Ovary (tissue), 9 donors: ENCODE results near the gene JADE3. TPM values are rescaled to one million over a fixed set of nuclear protein-coding genes. Genes with fewer than 3 reads are reported as not detected.

Source experiments
- DNase-seq, 5 donors: peaks; one replicate each; pipeline ENCODE4 v3.0.0-alpha.2; 2019 to 2020
- H3K27ac ChIP-seq, 2 donors: fragments of 200-600 bp; one replicate each; pipeline versions ENCODE4 v1.5.1 to v1.8.0; 2019 to 2022
- H3K27me3 ChIP-seq: fragments of 200-600 bp; one replicate; pipeline ENCODE4 v1.8.0; 2022
- H3K36me3 ChIP-seq: fragments of 200-600 bp; sonication (generic); one replicate; pipeline ENCODE4 v1.5.1; 2019
- H3K4me1 ChIP-seq: one replicate; pipeline ENCODE4 v1.8.1; 2013; ENCODE audit warnings: mild to moderate bottlenecking, moderate library complexity; ENCODE audit not compliant: insufficient read depth
- H3K4me3 ChIP-seq: fragments of 200-600 bp; sonication (generic); one replicate; pipeline ENCODE4 v1.5.1; 2017
- H3K9me3 ChIP-seq, 2 donors: fragments of 200-600 bp in 1 of 2; sonication (generic) in 1 of 2; one replicate each; pipeline versions ENCODE4 v1.5.1 to v1.8.1; 2013 to 2019; ENCODE audit warnings: mild to moderate bottlenecking in 1 of 2, moderate library complexity in 1 of 2
- CTCF ChIP-seq, 3 donors: fragments of 450-650 bp in 2 of 3; fragments of 200-600 bp in 1 of 3; IDR thresholded peaks; one replicate each; pipeline versions ENCODE4 v1.5.1 to v1.8.0; 2016 to 2022; ENCODE audit warnings: antibody characterized with exemption in 3 of 3, mild to moderate bottlenecking in 1 of 3
- EP300 ChIP-seq: sonication (generic); formaldehyde crosslinking; IDR thresholded peaks from one replicate; pipeline ENCODE4 v1.6.1; 2017; ENCODE audit warnings: antibody characterized with exemption
- POLR2A ChIP-seq: fragments of 450-650 bp; IDR thresholded peaks from one replicate; pipeline ENCODE4 v1.6.1; 2017; ENCODE audit warnings: antibody characterized with exemption, mild to moderate bottlenecking, moderate library complexity
- WGBS, 3 donors: extraction: QIAGEN DNeasy Blood & Tissue Kit in 1 of 3; methylation state at CpG; one replicate each; pipeline versions ENCODE4 v1.1.5 to v1.1.7; 2013 to 2017; 5-methylcytosine and 5-hydroxymethylcytosine counted together
- intact Hi-C, 4 donors: fragments of 100-400 bp; cut with DNase I; formaldehyde crosslinking; loops; one replicate each; pipeline versions ENCODE4 v1.11.0 to v1.15.1; 2022 to 2023
- polyA plus RNA-seq, 2 donors: library from polyadenylated mRNA; stranded (reverse); fragments of 200-250 nt in 1 of 2; fragments of 350-450 nt in 1 of 2; fragmentation: Illumina TruSeq in 1 of 2; extraction: RNeasy Lipid Tissue Mini Kit (QIAGEN cat#74804) in 1 of 2; gene quantifications; one replicate each; pipeline ENCODE4 v1.2.3, GENCODE V29; 2013 to 2014
- total RNA-seq, 7 donors: library from RNA; depleted of rRNA in 2 of 7; stranded (reverse); fragments of >200 nt in 2 of 7; fragmentation: NEBNext Ultra II Directional in 3 of 7; extraction: Animal tissue kit (Norgen Biotek cat#: 25700) in 3 of 7; gene quantifications; one replicate each; pipeline versions ENCODE4 v1.1.0 to v1.2.4, GENCODE V29; 2016 to 2023
- donor health status: DM: no; HTN: no; CAD: no; lungs with moderate emphysema.
- donor health status: DM: no; HTN: no; CAD: no.
- donor health status: Bipolar disorder and iron deficiency.
- donor health status: DM: yes; HTN: yes; CAD: no.
- donor health status: DM: no; HTN: no; CAD: no.
- donor health status: DM: yes; HTN: yes; CAD: no.

The JADE3 gene
- total and polyA plus RNA-seq, 9 donors: 5.2 to 27.8 (median 9.7) TPM

DNA sequence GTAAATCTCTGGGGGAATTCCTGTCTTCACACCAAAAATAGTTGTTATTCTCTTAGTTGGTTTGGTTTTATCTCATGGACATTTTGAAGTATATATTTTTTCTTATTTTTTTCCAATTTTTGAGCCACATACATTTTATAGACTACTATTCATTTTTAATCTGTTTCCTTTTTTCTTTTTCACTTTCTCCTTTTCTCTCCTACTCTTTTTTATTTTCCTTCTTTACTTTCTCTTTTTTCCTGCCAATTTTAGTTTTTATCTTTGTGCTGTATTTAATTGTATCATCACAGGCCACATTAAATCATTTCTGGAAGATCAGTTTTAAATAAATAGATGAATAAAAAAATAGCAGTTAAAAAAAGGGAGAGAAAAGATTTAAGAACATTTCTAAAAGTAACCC lies 14.0 kb upstream of the JADE3 start:
- TF ChIP-seq CTCF (IDR thresholded peaks at IDR 0.05): no peak
- TF ChIP-seq EP300: no peak
- no peak for TF ChIP-seq POLR2A
- no peaks in the 10 kb centered on the region for H3K9me3 ChIP-seq
- no peaks in the 10 kb centered on the region for H3K4me1 ChIP-seq
- DNase-seq: no peak
- intact Hi-C loops: no loop called here
- H3K27me3 ChIP-seq: no peaks in the 10 kb centered on the region
- H3K4me3 ChIP-seq: no peak overlapping the region
- no peak overlapping the region for H3K27ac ChIP-seq
- H3K36me3 ChIP-seq: no peaks in the 10 kb centered on the region

- peak overlapping the region; percentile 36 for H3K4me3 ChIP-seq
- H3K27me3 ChIP-seq: no peaks in the 10 kb centered on the region
Measured at GRCh38 chrX:46903458-46904242, 8.6 kb upstream of the JADE3 start.

GRCh38 chrX:46904626-46905025 lies 7.6 kb upstream of the JADE3 start:
- no peak for DNase-seq
- no peak overlapping the region for H3K27ac ChIP-seq
- no peak for TF ChIP-seq POLR2A
- no peak overlapping the region for H3K4me3 ChIP-seq
- H3K9me3 ChIP-seq: no peaks in the 10 kb centered on the region
- H3K4me1 ChIP-seq: no peaks in the 10 kb centered on the region
- intact Hi-C loops: loop anchor here in 1 of 4 donors (5.0 kb wide), 2 partner anchors 123 to 188 kb away; no protein-coding TSS in a partner anchor
- 59 to 71% (median 61%) methylated on average over 2 of the region's 2 CpGs for WGBS, 3 donors
- H3K36me3 ChIP-seq: no peaks in the 10 kb centered on the region
- no peaks in the 10 kb centered on the region for H3K27me3 ChIP-seq

More at GRCh38 chrX:46903458-46904242, 8.6 kb upstream of the JADE3 start:
- peak; percentile 81 to 88 (median 81) for DNase-seq
- H3K27ac ChIP-seq: no peak overlapping the region
- intact Hi-C loops: loop anchor here in 1 of 4 donors (5.0 kb wide), 2 partner anchors 124 to 189 kb away; no protein-coding TSS in a partner anchor
- 12 to 15% (median 12%) methylated on average over 6 to 14 of the region's 14 CpGs for WGBS, 3 donors
- peak in 2 of 3 donors; percentile 65 to 77 for TF ChIP-seq CTCF (IDR thresholded peaks at IDR 0.05)
- TF ChIP-seq EP300: no peak
- no peak for TF ChIP-seq POLR2A
- H3K4me1 ChIP-seq: no peaks in the 10 kb centered on the region
- no peaks in the 10 kb centered on the region for H3K9me3 ChIP-seq
- H3K36me3 ChIP-seq: no peaks in the 10 kb centered on the region

- WGBS, 3 donors: 80 to 92% (median 89%) methylated on average over 3 of the region's 3 CpGs
- intact Hi-C loops: no loop called here
Measured at GRCh38 chrX:46910415-46910814, 1.8 kb upstream of the JADE3 start.

More at GRCh38 chrX:46910415-46910814, 1.8 kb upstream of the JADE3 start:
- Histone ChIP-seq H3K4me3 (no peak overlapping the region), H3K27ac (no peak overlapping the region), H3K4me1 (no peaks in the 10 kb centered on the region), H3K36me3 (no peaks in the 10 kb centered on the region), H3K27me3 (no peaks in the 10 kb centered on the region), H3K9me3 (no peaks in the 10 kb centered on the region)
- TF ChIP-seq EP300: no peak
- no peak for TF ChIP-seq CTCF (IDR thresholded peaks at IDR 0.05)
- TF ChIP-seq POLR2A: no peak
- DNase-seq: no peak
